Hepatocyte (in vitro differentiated cells): ENCODE results near the gene ERFE. TPM values are rescaled to one million over a fixed set of nuclear protein-coding genes. Genes with fewer than 3 reads are reported as not detected.

Experiments used
- DNase-seq: peaks from one replicate; pipeline ENCODE4 v3.0.0-alpha.2; 2016; ENCODE audit warnings: low spot score
- H2AFZ ChIP-seq: fragments of 200-600 bp; sonication (generic); 2 replicates; pipeline ENCODE4 v1.6.0; 2016; ENCODE audit warnings: antibody characterized with exemption, mild to moderate bottlenecking
- H3K27ac ChIP-seq: fragments of 200-600 bp; sonication (generic); 2 replicates; pipeline ENCODE4 v1.5.1; 2016; ENCODE audit warnings: mild to moderate bottlenecking
- H3K27me3 ChIP-seq: fragments of 200-600 bp; sonication (generic); 2 replicates; pipeline ENCODE4 v1.6.1; 2016
- H3K36me3 ChIP-seq: fragments of 200-600 bp; sonication (generic); replicated peaks from 2 replicates; pipeline ENCODE4 v1.5.1; 2016; ENCODE audit warnings: low read depth; ENCODE audit not compliant: insufficient read depth
- H3K4me1 ChIP-seq: fragments of 200-600 bp; sonication (generic); 2 replicates; pipeline ENCODE4 v1.5.1; 2016; ENCODE audit warnings: mild to moderate bottlenecking, moderate library complexity; ENCODE audit not compliant: insufficient read depth
- H3K4me2 ChIP-seq: fragments of 200-600 bp; sonication (generic); 2 replicates; pipeline ENCODE4 v1.6.0; 2016
- H3K4me3 ChIP-seq: fragments of 200-600 bp; sonication (generic); 2 replicates; pipeline ENCODE4 v1.5.1; 2016; ENCODE audit warnings: mild to moderate bottlenecking
- H3K79me2 ChIP-seq: fragments of 200-600 bp; sonication (generic); 2 replicates; pipeline ENCODE4 v1.6.0; 2017; ENCODE audit warnings: mild to moderate bottlenecking
- H3K9me2 ChIP-seq: fragments of 200-600 bp; sonication (generic); replicated peaks from 2 replicates; pipeline ENCODE4 v1.6.0; 2017; ENCODE audit warnings: mild to moderate bottlenecking; ENCODE audit not compliant: insufficient read depth
- H3K9me3 ChIP-seq: fragments of 200-600 bp; sonication (generic); 2 replicates; pipeline ENCODE4 v1.5.1; 2016; ENCODE audit warnings: low read depth, mild to moderate bottlenecking
- H4K20me1 ChIP-seq: fragments of 200-600 bp; sonication (generic); 2 replicates; pipeline ENCODE4 v1.6.0; 2016; ENCODE audit warnings: mild to moderate bottlenecking; ENCODE audit not compliant: insufficient read depth, poor library complexity, severe bottlenecking
- EZH2 ChIP-seq: fragments of 200-600 bp; sonication (generic); IDR thresholded peaks from 2 replicates; pipeline ENCODE4 v1.6.1; 2016; ENCODE audit warnings: antibody characterized with exemption, mild to moderate bottlenecking, borderline replicate concordance
- EZH2phosphoT487 ChIP-seq: fragments of 200-600 bp; sonication (generic); IDR thresholded peaks from one replicate; pipeline ENCODE4 v1.6.1; 2018; ENCODE audit warnings: antibody characterized with exemption, mild to moderate bottlenecking, low read depth, moderate library complexity; ENCODE audit not compliant: unreplicated experiment, severe bottlenecking
- WGBS: methylation state at CpG from one replicate; pipeline ENCODE4 v1.1.6; 2016; ENCODE audit warnings: low lambda C conversion rate; ENCODE audit errors: missing lambda C conversion rate; 5-methylcytosine and 5-hydroxymethylcytosine counted together
- polyA plus RNA-seq: library from polyadenylated mRNA; unstranded; fragments of >200 nt; fragmentation: Nextera tagmentation; extraction: Ambion mirVana; gene quantifications from 2 replicates; pipeline ENCODE4 v1.2.1, GENCODE V29; 2016
- total RNA-seq: library from RNA; depleted of rRNA; stranded (reverse); fragments of >200 nt; gene quantifications from 2 replicates; pipeline ENCODE4 v1.2.3, GENCODE V29; 2014
- TF ChIP-seq, protein P1 (sequence below): fragments of 200-600 bp; sonication (generic); IDR thresholded peaks from 2 replicates; pipeline ENCODE4 v1.5.1; 2016; ENCODE audit warnings: antibody characterized with exemption, mild to moderate bottlenecking; ENCODE audit not compliant: poor library complexity

The ERFE gene
- total and polyA plus RNA-seq, 2 experiments from 2014 or later, result 0.27 to 0.30 TPM

DNA sequence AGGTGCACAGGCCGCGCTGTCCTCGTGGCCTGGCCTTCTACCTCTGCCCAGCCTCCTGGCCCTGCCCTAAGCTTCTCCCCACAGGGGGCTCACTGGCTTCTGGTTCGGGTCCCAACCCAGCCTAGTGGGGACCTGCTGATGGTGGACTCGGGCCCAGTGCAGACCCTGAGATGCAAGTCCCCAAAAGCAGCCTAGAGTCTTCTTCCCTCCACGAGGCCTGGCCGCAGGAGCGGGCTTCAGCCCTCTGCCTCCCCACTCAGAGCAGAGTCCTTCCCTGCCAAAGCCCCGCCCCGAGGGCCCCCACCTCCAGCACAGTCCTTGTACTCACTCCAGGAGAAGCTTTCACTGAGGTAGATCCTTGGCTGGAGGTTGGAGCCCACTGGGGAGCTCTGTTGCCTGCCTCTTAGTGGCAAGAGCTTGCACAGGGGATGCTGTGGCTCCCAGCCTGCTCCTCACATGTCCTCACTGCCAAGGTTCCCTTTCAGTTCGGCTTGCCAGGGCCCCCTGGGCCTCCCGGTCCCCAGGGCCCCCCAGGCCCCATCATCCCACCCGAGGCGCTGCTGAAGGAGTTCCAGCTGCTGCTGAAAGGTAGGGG lies 3.6 kb downstream of the ERFE start:
- no peak overlapping the region for H3K4me3 ChIP-seq
- no peaks in the 10 kb centered on the region for H3K79me2 ChIP-seq
- TF ChIP-seq EZH2 (no peak), EZH2phosphoT487 (no peak)
- TF ChIP-seq, protein P1, sequence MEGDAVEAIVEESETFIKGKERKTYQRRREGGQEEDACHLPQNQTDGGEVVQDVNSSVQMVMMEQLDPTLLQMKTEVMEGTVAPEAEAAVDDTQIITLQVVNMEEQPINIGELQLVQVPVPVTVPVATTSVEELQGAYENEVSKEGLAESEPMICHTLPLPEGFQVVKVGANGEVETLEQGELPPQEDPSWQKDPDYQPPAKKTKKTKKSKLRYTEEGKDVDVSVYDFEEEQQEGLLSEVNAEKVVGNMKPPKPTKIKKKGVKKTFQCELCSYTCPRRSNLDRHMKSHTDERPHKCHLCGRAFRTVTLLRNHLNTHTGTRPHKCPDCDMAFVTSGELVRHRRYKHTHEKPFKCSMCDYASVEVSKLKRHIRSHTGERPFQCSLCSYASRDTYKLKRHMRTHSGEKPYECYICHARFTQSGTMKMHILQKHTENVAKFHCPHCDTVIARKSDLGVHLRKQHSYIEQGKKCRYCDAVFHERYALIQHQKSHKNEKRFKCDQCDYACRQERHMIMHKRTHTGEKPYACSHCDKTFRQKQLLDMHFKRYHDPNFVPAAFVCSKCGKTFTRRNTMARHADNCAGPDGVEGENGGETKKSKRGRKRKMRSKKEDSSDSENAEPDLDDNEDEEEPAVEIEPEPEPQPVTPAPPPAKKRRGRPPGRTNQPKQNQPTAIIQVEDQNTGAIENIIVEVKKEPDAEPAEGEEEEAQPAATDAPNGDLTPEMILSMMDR, result no peak
- no peak overlapping the region for H3K27ac ChIP-seq
- H3K4me1 ChIP-seq, result peaks cover 4% of the 10 kb centered on the region
- no peaks in the 10 kb centered on the region for H4K20me1 ChIP-seq
- no peaks in the 10 kb centered on the region for H3K9me3 ChIP-seq
- no peak overlapping the region for H2AFZ ChIP-seq
- H3K4me2 ChIP-seq, result no peak overlapping the region
- WGBS, result 92% methylated on average over 14 of the region's 14 CpGs
- peaks cover 41% of the 10 kb centered on the region for H3K27me3 ChIP-seq
- no peaks in the 10 kb centered on the region for H3K36me3 ChIP-seq
- H3K9me2 ChIP-seq, result no peaks in the 10 kb centered on the region
- no peak for DNase-seq

DNA sequence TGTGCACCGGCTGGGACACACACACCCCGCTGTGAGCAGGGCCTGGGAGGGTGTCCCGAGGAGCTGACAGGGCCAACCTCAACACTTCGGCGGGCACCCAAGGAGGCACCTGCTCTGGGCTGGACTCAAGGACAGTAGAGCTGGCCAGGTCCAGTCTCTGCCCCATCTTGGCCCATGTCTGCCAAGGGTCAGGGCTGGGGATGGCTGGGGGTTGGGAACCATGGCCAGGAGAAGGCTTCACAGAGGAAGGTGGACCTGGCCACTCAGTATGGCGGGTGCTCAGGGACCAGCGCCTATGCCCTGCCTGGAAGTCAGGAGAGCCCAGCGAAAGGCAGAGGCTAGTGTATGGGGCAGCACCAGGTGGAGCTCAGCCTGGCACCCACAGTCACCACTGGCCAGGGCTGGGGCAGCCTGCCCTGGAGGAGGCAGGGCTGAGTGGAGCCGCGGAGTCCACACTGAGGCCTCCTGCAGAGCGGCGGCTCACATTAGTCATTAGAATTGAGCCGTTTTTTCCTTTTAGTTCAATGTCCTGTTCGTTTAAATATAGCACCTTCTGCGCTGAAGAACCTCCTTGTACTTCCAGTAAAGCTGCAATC lies 4.2 kb downstream of the ERFE start:
- TF ChIP-seq, protein P1, result no peak
- TF ChIP-seq EZH2phosphoT487 (no peak), EZH2 (no peak)
- no peaks in the 10 kb centered on the region for H4K20me1 ChIP-seq
- no peak overlapping the region for H3K4me3 ChIP-seq
- H3K27me3 ChIP-seq, result peaks cover 41% of the 10 kb centered on the region
- no peaks in the 10 kb centered on the region for H3K9me2 ChIP-seq
- no peak overlapping the region for H3K27ac ChIP-seq
- H3K79me2 ChIP-seq, result no peaks in the 10 kb centered on the region
- peak overlapping the region; percentile 74 for H3K4me2 ChIP-seq
- no peaks in the 10 kb centered on the region for H3K9me3 ChIP-seq
- H3K4me1 ChIP-seq, result peaks cover 4% of the 10 kb centered on the region
- WGBS, result 75% methylated on average over 15 of the region's 15 CpGs
- DNase-seq, result no peak
- H2AFZ ChIP-seq, result no peak overlapping the region
- H3K36me3 ChIP-seq, result no peaks in the 10 kb centered on the region

DNA sequence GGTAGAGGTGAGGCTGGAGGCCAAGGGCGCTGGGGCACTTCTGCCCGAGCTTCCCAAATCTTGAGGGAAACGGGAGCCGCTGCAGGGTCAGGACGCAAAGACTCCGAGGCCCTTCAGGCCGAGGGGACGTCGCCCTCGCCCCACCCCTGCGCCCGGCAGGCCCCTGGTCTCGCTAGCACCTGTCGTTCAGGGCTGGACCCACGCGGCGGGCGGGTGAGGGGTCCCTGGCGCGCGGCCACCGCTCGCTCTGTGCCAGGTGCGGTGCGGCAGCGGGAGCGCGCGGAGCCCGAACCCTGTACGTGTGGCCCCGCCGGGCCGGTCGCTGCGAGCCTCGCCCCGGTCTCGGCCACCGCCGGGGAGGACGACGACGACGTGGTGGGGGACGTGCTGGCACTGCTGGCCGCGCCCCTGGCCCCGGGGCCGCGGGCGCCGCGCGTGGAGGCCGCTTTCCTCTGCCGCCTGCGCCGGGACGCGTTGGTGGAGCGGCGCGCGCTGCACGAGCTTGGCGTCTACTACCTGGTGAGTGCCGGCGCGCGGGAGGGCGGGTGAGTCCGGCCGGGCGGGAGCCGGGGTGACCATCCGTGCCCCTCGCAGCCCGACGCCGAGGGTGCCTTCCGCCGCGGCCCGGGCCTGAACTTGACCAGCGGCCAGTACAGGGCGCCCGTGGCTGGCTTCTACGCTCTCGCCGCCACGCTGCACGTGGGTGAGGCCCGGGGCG lies 4.9 kb downstream of the ERFE start:
- Histone ChIP-seq H3K9me2 (no peaks in the 10 kb centered on the region), H3K79me2 (no peaks in the 10 kb centered on the region), H3K4me2 (peak overlapping the region; percentile 74), H2AFZ (no peak overlapping the region), H3K4me3 (no peak overlapping the region), H3K36me3 (no peaks in the 10 kb centered on the region), H4K20me1 (no peaks in the 10 kb centered on the region), H3K4me1 (peaks cover 4% of the 10 kb centered on the region), H3K27ac (no peak overlapping the region), H3K9me3 (no peaks in the 10 kb centered on the region), H3K27me3 (peaks cover 37% of the 10 kb centered on the region)
- no peak for DNase-seq
- no peak for TF ChIP-seq EZH2phosphoT487
- TF ChIP-seq, protein P1, result no peak
- TF ChIP-seq EZH2, result peak; percentile 49
- WGBS, result 8% methylated on average over 44 of the region's 95 CpGs
